Tongue (tissue), 2 donors: ENCODE results near the gene SLC24A4. TPM values are rescaled to one million over a fixed set of nuclear protein-coding genes. Genes with fewer than 3 reads are reported as not detected.

ENCODE experiments used
- DNase-seq: peaks from one replicate; pipeline ENCODE4 v3.0.0-alpha.2; 2015
- total RNA-seq: library from RNA; depleted of rRNA; stranded (reverse); fragments of >200 nt; gene quantifications from one replicate; pipeline ENCODE4 v1.2.3, GENCODE V29; 2014

Gene SLC24A4
- total RNA-seq, 1 donor from 2014 or later: 1.0 TPM

DNA sequence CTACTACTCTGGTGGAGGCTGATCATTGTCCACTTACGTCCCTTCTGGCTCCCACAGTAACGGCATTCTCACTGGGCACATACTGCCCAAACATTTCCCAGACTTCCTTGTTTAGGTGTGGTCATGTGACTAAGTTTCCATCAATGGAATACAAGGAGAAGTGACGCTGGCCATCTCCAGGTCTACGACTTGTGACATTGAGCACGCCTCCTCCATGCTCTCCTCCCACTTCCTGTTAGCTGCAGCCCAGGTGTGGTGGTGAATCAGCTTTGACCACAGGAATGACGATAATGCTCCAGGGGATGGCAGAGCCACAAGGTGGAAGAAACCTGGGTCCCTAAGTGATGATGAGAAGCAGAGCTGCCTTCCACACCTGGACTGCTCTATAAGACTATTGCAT lies 6.0 kb upstream of the SLC24A4 start:
- no peak for DNase-seq

DNA sequence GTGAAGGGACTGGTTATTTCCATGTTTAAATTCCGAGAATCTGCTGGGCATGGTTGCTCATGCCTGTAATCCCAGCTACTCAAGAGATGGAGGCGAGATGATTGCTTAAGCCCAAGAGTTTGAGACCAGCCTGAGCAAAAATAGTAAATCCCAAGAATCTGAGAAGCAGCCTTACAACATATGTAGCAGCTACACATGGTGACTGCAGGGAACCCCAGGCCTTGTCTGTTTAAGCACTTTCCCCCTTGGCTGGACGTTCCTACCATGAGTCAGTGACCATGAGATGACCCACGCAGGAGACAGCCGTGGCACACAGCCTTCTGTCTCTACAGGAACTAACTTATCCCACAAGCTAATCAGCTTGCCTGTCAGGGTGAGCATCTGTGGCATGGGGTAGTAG lies 5.5 kb upstream of the SLC24A4 start:
- no peak for DNase-seq

DNA sequence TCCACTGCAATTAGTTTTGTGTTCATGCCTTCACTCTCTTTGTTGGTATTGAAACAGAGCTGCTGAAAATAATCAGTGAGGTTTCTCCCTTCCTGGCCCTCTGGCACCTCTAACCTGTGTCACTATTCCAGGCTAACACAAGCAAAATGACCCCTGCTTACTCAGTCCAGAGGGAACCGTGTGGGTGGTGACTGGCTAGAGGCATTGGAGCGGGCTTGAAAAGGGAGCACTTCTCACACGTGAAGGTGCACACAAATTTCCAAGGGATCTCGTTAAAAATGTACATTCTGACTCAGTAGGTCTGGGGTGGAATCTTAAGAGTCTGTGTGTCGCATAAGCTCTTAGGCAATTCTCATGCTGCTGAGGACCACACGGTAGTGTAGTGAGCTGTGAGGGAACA lies 1.3 kb upstream of the SLC24A4 start:
- DNase-seq: no peak

DNA sequence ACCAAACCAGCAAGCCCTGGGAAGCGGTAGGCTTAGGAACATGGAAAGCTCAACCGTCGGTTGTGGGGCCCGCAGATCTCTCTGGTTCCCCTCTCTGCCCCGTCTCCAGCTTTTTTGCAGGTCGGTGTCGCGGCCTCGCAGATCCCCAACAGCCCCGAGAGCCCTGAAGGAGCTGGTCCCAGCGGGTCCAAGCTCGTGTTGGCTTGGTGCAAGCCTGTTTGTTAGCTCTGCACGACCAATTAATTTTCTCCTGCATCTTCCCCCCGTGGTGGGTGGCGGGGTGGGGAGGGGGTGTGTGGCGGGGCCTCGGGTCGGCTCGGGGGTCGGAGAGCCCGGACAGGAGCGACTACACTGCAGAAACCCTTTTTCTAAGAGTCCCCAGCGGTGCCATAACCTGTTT lies 449 bp upstream of the SLC24A4 start:
- DNase-seq: no peak

DNA sequence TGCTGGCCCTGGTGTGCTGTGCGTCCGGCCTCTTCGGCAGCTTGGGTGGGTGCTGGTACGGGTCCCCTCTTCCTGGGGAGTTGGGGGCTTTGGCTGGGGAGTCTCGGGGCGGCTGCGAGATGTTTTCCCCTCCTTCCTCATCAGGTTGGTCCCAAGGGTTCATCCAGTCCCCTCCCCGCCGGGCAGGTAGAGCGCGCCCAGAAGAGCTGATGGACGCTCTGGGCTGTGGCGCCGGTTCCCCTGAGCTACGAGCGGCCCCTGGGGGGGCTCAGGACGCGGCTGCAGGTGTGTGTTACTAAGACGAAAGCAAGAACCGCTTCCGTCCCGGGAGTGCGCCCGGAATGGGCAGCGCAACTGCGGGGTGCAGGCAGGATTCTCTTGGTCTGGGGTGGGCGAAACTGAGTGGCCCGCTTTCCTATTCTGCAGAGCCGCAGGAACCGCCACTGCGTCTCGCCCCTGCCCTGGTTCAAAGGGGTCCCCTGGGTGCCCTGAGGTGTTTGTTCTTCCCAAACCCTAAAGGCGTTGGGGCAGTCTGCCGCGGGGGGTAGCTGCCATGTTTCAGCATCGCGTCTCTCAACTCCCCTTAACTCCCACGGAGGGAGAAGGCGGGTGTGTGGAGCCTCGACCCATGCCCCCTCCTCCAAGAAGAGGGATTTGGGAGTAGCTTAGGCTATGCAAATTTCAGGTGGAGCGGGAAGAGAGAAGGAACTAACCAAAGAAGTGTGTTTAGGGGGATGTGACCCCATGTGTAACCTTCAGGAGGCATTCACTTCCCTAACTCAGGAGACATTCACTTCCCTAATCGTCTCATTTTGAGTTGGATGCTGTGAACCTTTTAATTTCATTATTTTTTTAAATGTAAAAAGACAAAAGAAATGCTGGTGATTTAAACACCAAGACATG lies 1.2 kb downstream of the SLC24A4 start:
- DNase-seq: no peak

DNA sequence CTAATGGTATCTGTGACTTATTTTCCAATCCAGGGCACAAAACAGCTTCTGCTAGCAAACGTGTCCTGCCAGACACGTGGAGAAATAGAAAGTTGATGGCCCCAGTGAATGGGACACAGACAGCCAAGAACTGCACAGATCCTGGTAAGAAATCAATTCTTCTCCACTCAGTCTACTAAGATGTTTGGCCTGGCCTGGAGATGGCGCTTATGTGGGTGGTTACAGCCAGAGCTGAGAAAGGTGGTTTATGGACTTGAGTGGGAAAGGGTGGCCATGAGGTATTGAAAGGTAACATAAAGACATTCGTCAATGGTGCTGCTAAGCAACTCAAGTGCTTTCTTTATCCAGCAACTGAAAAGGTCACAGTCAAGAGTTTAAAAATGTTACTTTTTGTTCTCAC lies 2.9 kb downstream of the SLC24A4 start:
- DNase-seq: no peak

DNA sequence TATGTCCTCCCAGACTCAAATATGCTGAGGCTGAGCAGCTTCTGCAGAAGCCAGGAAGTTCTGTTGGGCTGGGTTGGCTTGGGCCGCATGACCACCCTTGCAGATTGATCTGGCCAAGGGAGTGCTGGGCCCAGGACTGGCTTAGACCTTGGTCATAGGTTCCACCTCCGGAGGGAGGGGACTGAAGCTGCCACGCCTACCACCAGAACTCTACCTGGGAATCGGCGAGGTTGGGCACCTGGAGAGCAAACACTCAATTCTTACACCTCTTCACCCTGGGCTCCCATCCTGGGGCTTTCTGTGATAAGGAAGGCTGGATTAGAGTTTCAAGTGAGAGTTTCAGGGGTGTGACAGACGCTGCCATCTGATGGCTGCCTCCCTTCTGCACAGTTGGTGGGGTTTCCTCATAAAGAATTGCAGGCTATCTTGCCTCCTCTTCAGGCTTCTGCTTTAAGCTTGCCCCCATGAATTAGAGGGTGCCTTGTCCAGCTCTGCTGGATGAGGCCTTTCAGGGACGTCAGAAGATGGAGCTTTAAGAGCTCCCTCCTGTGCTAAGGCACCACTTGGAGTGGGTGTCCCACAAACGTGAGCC lies 5.8 kb downstream of the SLC24A4 start:
- DNase-seq: no peak

DNA sequence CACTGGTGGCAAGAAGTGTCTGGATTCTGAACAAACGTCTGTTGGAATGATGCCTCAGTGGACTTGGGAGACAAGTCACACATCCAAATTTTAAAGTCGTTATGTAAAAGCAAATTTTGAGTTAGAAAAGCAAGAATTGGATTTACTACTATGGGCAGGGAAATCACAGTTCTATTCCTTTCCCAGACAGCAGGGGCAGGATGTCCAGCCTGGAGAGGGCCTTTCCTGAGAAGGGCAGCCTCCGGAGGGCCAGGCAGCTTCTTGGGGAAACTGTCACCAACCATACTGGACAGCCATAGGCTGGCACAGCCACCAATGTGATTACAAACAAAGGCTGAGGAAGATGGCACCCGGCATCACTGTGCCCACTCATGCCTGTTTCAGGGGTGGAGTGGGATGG lies 11.1 kb downstream of the SLC24A4 start:
- no peak for DNase-seq

DNA sequence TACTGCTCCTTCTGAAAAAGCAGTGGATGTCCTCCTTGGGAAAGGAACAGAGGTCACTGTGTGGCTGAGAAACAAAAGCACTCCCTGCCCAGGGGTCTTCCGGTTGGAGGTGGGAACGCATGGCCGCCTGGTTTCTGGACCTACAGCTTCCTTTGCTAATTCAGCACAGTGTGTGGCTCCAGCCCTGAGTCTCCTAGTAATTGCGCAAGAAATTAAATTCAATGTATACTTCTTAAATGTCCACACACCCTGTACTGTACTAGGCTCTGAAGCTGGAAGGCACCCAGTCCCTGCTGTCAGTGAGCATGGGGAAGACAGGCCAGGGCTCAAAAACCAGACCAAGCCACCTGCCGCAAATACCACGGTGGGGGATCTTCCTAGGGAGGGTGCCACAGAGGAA lies 13.4 kb downstream of the SLC24A4 start:
- no peak for DNase-seq

DNA sequence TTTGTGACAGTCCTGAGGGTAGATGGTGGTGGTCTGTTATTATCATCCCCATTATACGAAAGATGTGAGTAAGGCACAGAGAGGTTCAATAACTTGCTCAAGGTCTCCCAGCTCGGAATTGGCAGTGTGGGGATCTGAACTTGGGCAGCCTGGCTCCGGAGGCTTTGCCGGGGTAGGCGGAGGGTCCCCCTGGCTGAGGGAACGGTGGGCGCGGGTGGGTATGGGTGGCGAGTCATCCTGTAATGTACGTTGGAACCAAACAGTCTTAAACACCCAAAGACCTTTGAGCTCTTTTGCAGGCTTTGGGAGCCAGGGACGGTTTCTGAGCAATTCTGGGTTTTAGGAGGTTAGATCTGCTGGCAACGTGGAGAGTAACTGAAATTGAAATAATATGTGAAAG lies 16.5 kb downstream of the SLC24A4 start:
- DNase-seq: no peak

DNA sequence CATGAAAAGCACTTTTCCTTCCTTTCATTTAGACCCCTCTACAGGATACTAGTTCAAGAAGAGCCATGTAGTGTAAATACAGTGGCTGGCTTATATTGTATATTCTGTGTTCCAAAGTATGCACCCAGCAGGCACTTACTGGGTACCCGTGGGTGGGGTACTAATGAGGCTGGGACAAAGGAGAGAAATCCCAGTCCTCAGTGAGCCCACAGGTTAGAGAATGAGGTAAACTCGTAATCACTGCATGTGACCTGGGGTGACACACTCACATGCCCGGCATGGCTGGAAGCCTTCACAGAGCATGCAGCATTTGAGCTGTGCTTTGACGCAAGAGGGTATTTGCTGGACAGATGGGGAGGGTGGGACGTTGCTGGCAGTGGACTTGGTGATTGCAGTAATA lies 17.1 kb downstream of the SLC24A4 start:
- DNase-seq: no peak

DNA sequence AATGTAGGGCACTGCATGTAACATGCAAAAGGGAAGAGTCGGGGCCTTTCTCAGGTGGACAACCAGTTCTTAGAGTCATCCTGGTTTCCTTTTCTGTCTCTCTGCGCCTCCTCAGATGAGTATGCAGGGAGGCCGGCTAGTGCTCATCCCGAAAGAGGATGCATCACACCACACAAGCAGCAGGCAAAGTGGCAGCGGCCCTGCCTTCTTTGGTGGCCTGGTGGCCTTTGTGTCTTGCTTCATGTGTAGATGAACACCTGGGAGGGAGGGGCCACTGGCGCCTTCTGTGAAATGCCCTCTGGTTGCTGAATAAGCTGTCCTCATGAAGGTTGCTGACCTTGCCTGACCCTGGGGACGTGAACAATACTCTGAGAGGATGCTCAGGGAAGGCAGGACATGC lies 18.0 kb downstream of the SLC24A4 start:
- DNase-seq: no peak

DNA sequence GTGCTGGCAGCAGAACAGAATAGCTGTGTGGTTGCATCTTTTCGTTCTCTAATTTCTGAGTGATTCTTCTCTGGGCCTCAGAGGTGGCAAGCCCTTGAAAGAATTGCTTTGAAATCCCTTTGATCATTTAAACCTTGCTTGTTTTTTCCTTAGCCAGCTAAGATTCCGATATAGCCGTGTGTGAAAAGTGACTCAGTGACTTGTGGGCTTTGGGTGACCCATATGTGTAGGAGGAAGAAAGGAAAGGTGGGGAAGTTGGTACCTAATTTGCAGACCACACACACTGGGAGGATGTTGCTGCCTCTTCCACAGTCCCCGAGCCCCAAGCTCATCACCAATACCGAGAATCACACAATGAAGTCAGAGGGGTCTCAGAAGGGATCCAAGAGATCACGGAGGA lies 18.8 kb downstream of the SLC24A4 start:
- no peak for DNase-seq

DNA sequence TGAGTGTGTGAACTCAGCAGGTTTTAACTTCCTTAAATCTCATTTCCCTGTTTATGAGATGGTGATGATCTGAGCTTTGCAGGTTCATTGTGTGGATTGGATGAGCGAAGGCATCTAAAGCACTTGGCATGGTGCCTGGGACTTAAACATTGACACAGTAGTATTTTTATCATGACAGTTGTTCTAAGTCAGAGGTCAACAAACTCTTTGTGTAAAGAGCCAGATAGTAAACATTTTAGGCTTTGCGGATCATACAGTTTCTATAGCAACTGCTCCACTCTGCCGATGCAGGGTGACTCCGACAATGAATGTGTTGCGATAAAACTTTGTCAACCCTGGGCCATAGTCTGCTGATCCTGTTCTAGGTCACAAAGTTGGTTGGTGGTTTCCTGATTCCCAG lies 25.2 kb downstream of the SLC24A4 start:
- peak; percentile 83 for DNase-seq

DNA sequence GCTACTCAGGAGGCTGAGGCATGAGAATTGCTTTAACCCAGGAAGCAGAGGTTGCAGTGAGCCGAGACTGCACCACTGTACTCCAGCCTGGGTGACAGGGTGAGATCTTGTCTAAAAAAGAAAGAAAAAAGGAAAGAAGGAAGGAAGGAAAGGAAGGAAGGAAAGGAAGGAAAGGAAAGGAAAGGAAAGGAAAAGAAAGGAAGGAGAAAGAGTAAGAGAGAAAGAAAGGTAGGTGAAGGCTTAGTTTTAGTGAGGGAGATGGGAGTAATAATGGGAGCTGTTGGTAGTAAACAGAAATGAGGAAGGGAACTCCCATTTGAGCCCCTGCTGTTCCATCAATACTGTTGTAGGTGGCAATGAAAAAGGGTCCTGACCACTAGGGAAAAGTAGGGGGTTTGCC lies 28.8 kb downstream of the SLC24A4 start:
- DNase-seq: no peak

DNA sequence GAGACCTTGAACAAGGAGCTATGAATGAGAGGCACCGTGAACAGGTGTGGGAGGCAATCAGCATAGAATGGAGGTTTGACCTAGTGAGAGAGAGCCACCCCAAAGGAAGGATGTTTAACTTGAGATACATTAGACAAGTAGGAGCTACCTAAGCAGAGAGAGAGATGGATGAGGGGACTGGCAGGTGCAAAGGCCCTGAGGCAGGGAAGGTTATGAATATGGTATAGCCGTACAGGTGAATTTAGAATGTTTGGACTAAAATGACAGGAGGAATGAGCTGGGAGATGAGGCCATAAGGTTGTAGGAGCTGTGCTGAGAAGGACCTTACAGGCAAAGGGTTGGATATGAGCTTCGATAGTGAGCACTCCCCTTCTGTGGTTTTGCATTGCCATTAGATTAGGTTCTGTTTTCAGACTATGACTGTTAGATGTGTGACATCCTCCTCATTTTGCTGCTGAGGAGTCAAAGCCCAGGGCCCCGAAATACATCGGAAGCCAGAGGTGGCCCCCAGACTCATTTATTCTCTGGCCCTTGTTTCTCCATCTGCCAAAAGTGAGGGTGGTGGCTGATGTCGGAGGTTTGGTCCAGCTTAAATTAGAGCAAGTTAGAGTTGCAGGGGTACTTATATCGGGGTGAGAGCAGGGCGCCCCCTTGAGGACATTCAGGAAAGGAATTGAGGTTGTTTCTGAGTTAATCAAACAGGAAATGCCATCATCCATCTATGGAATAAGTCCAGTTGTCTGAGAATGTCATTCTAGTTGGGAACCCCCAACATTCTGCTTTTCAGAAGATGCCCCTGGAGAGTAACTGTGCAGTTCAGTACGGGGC lies 29.4 kb downstream of the SLC24A4 start:
- no peak for DNase-seq

DNA sequence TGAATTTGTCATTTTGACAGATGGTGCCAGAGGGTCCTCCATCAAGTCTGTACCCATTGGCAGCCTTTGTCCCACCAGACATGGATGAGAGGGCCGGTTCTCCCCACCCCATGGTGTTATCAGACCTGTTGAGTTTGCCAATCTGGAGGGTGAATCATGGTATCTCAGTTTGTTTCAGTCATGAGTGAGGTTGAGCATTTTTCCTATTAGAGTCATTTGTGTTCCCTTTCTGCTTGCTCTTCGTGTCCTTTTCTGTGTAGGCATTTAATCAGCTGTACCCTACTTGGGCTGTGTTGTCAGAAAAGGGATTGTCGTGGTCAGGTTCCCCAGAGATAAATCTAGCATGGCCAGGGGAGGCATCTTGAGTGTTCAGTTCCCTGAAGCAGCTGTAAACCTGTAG lies 30.5 kb downstream of the SLC24A4 start:
- no peak for DNase-seq

DNA sequence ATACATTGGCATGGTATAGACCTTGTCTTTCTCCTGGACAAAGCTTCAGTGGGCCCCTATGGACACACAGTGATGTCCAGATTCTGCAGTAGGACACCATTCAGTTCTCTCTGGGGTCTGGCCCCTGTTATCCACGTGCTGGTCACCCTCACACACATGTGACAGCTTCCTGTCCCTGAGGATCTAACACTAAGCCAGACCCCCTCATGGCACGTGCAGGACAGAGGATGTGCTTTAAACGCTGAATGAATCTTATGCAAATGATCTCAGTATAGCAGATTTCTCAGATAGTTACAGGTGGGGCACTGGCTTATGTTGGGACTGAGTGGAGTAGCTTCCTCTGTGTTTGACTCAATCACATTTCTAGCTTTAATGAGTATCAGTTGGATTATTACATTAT lies 33.7 kb downstream of the SLC24A4 start:
- no peak for DNase-seq

DNA sequence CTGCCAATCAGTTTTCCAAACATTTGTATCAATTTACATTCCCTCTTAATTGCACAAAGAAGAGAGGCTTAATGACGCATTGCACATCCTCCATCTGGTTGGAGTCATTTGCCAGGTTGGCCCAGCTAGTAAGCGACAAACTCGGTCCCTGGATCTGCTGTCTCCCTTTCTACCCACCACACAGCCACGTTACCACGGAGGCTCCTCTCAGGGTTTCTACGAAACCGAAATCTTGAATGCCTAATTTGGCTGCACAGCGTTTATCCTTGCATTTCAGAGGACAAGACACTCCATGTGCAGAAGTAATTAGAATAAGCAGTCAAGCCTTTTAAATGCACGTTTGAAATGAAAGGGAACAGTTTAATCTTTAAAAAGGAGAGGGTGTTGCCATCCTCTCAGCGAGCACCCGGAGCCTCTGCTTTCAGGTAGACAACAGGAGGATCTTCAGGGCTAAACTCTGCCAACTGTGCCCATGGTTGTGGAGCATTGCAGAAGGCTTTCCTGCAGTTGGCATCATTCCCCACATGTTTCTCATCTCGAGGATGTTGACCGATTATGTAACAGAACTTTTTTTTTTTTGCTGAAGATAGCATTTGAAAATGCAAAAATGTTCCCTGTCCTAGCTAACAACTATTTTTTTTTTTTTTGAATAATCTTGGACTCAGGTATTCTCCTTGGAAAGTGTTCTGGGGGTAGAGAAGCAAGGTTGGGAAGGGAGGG lies 37.8 kb downstream of the SLC24A4 start:
- no peak for DNase-seq

DNA sequence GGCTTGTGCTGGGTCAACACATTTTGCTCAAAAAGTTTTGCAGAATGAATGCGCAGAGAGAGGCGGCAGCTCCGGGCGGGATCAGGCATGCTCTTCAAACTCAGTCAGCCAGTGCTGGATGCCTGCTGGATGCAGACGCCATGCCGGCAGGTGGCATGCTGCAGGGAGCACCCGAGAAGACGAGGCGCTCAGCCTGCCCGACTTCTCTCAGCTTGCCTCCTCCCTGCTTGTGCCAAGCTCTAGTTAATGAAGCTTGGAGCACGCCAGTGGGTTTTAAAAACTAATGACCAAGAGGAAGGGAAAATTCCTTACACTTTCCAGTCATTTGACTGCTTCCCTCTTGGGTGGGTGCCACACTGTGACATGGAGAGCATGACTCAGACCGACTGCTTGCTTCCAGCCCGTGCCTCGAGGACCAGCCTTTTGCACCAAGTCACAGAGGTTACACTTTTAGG lies 39.8 kb downstream of the SLC24A4 start:
- DNase-seq: no peak

DNA sequence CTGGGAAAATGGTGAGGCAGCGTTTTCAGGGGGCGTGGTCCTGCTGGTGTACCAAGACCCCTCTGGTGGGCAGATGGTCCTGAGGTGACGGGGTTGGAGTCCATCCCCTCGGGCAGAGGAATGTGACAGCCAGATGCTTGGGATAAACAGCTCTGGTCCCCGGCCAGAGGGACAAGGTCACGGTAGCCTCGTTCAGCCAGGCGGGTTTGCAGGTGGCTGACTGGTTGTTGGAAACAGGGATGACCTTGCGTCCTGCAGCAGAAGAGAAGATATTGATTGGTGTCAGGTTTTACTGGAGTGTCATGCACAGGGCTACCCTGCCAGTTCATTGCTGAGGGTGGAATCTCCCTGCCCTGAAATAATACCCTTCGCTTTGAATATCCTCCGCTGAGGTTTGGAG lies 43.3 kb downstream of the SLC24A4 start:
- DNase-seq: no peak

DNA sequence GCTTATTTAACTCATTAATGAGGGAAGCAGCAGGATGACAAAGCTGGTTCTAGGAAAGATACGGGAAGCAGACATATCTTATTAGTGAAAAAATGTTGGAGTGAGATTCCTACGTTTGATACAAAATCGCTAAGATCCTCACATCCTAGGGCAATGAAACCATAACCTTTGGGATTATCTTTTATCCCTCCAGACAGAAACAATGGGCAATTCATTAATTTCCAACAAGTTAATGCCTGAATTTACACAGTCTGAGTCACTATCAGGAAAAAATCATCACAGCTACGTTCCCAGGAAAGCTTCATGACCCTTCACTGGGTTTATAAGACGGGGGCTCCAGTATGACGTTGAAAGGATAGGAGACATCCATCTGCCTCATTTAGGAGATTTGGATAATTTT lies 45.0 kb downstream of the SLC24A4 start:
- no peak for DNase-seq
